Measurements from ENCODE around the gene RAB7B.

RAB7B gene

GRCh38 chr1:205948886-205949285, 54.3 kb downstream of the RAB7B start:
- DNase-seq (ENCODE audit: low read depth in 2 of 2) = no peak

GRCh38 chr1:205948039-205948438, 55.2 kb downstream of the RAB7B start:
- DNase-seq (ENCODE audit: low read depth in 2 of 2) = no peak

- no peak for DNase-seq (ENCODE audit: low read depth in 2 of 2)
Measured at GRCh38 chr1:205947024-205947423, 56.2 kb downstream of the RAB7B start.

- DNase-seq (ENCODE audit: low read depth in 2 of 2) = no peak
Measured at GRCh38 chr1:205945069-205945468, 58.1 kb downstream of the RAB7B start.

- no peak for DNase-seq (ENCODE audit: low read depth in 2 of 2)
Measured at GRCh38 chr1:205944525-205944924, 58.7 kb downstream of the RAB7B start.

GRCh38 chr1:205943245-205943644, 60.0 kb downstream of the RAB7B start, which contains the start of gene SLC26A9:
Gene SLC26A9, minus strand, starts transcription at chr1:205943456. Its CDS starts 7,636 bp downstream, at chr1:205935820.
- no peak for DNase-seq (ENCODE audit: low read depth in 2 of 2)

GRCh38 chr1:205942631-205943159, 60.5 kb downstream of the RAB7B start:
- no peak for DNase-seq (ENCODE audit: low read depth in 2 of 2)

GRCh38 chr1:205940710-205941109, 62.5 kb downstream of the RAB7B start:
- no peak for DNase-seq (ENCODE audit: low read depth in 2 of 2)

- no peak for DNase-seq (ENCODE audit: low read depth in 2 of 2)
Measured at GRCh38 chr1:205939690-205940330, 63.4 kb downstream of the RAB7B start.

GRCh38 chr1:205938682-205939081, 64.5 kb downstream of the RAB7B start:
- no peak for DNase-seq (ENCODE audit: low read depth in 2 of 2)

- no peak for DNase-seq (ENCODE audit: low read depth in 2 of 2)
Measured at GRCh38 chr1:205936846-205937586, 66.2 kb downstream of the RAB7B start.

- no peak for DNase-seq (ENCODE audit: low read depth in 2 of 2)
Measured at GRCh38 chr1:205936311-205936710, 66.9 kb downstream of the RAB7B start.

- no peak for DNase-seq (ENCODE audit: low read depth in 2 of 2)
Measured at GRCh38 chr1:205935869-205936268, 67.3 kb downstream of the RAB7B start.

GRCh38 chr1:205934788-205935187, 68.4 kb downstream of the RAB7B start:
- no peak for DNase-seq (ENCODE audit: low read depth in 2 of 2)

GRCh38 chr1:205933671-205934618, 69.2 kb downstream of the RAB7B start:
- no peak for DNase-seq (ENCODE audit: low read depth in 2 of 2)

GRCh38 chr1:205932776-205933175, 70.4 kb downstream of the RAB7B start:
- no peak for DNase-seq (ENCODE audit: low read depth in 2 of 2)

- DNase-seq (ENCODE audit: low read depth in 2 of 2) = no peak
Measured at GRCh38 chr1:205930799-205931281, 72.4 kb downstream of the RAB7B start.

GRCh38 chr1:205930195-205930577, 73.0 kb downstream of the RAB7B start:
- no peak for DNase-seq (ENCODE audit: low read depth in 2 of 2)

- no peak for DNase-seq (ENCODE audit: low read depth in 2 of 2)
Measured at GRCh38 chr1:205929496-205930194, 73.5 kb downstream of the RAB7B start.

GRCh38 chr1:205928317-205928716, 74.9 kb downstream of the RAB7B start:
- no peak for DNase-seq (ENCODE audit: low read depth in 2 of 2)

GRCh38 chr1:205927676-205928075, 75.5 kb downstream of the RAB7B start:
- no peak for DNase-seq (ENCODE audit: low read depth in 2 of 2)

Data from fibroblast of skin of left biceps (primary cell).